Heart right ventricle (tissue), 16 donors: ENCODE measurements around the gene LASP1. TPM values are rescaled to one million over a fixed set of nuclear protein-coding genes. Genes with fewer than 3 reads are reported as not detected.

Experiments used
- ATAC-seq, 8 donors: fragments of 200-7000 bp; cut with Tn5 transposase; one replicate each; pipeline ENCODE4 v1.9.1; 2020; ENCODE audit warnings: mild to moderate bottlenecking in 8 of 8, moderate library complexity in 8 of 8, moderate number of reproducible peaks in 1 of 8
- DNase-seq, 2 donors: peaks; one replicate each; pipeline ENCODE4 v3.0.0-alpha.2; 2020
- H3K27ac ChIP-seq, 10 donors: fragments of 200-600 bp; sonication (generic) in 2 of 10; one replicate each; pipeline versions ENCODE4 v1.5.0 to v1.8.0; 2020 to 2022; ENCODE audit warnings: mild to moderate bottlenecking in 3 of 10
- H3K27me3 ChIP-seq, 7 donors: fragments of 200-600 bp; one replicate each; pipeline ENCODE4 v1.8.0; 2021 to 2022; ENCODE audit warnings: mild to moderate bottlenecking in 2 of 7
- H3K36me3 ChIP-seq, 9 donors: fragments of 200-600 bp; sonication (generic) in 1 of 9; one replicate each; pipeline versions ENCODE4 v1.5.0 to v1.8.0; 2020 to 2022; ENCODE audit warnings: mild to moderate bottlenecking in 2 of 9
- H3K4me1 ChIP-seq, 9 donors: fragments of 200-600 bp; sonication (generic) in 1 of 9; one replicate each; pipeline versions ENCODE4 v1.5.0 to v1.8.0; 2020 to 2022; ENCODE audit warnings: mild to moderate bottlenecking in 4 of 9
- H3K4me3 ChIP-seq, 10 donors: fragments of 200-600 bp; sonication (generic) in 2 of 10; one replicate each; pipeline versions ENCODE4 v1.5.0 to v1.8.0; 2020 to 2022; ENCODE audit warnings: mild to moderate bottlenecking in 7 of 10, moderate library complexity in 2 of 10
- H3K9me3 ChIP-seq, 11 donors: fragments of 200-600 bp in 10 of 11; sonication (generic) in 2 of 11; one replicate each; pipeline versions ENCODE4 v1.5.0 to v1.8.0; 2013 to 2022; ENCODE audit warnings: mild to moderate bottlenecking in 2 of 11, control low read depth in 1 of 11, moderate library complexity in 1 of 11
- WGBS, 2 donors: extraction: QIAGEN DNeasy Blood & Tissue Kit; methylation state at CpG; one replicate each; pipeline ENCODE4 v1.1.7; 2013; ENCODE audit warnings: inconsistent platforms in 1 of 2; 5-methylcytosine and 5-hydroxymethylcytosine counted together
- intact Hi-C, 10 donors: fragments of 100-400 bp; cut with DNase I; formaldehyde crosslinking; loops; one replicate each; pipeline versions ENCODE4 v1.11.1 to v1.14.2; 2022
- polyA plus RNA-seq, 2 donors: library from polyadenylated mRNA; stranded (reverse); fragments of 200-250 nt; gene quantifications; one replicate each; pipeline ENCODE4 v1.2.3, GENCODE V29; 2013
- total RNA-seq, 10 donors: library from RNA; stranded (reverse); fragmentation: NEBNext Ultra II Directional in 3 of 10; extraction: Animal tissue kit (Norgen Biotek cat#: 25700) in 3 of 10; gene quantifications; one replicate each; pipeline versions ENCODE4 v1.2.1 to v1.2.4, GENCODE V29; 2021 to 2023
- TF ChIP-seq, protein P1 (sequence below), 9 donors: fragments of 200-600 bp; sonication (generic) in 2 of 9; IDR thresholded peaks; one replicate each; pipeline versions ENCODE4 v1.5.0 to v1.8.0; 2021 to 2022; ENCODE audit warnings: antibody characterized with exemption in 9 of 9, mild to moderate bottlenecking in 5 of 9, moderate library complexity in 1 of 9
- donor health status: Arrhythmogenic right ventricular cardiomyopathy.
- donor health status: ischemic (EF 13 %, LVEDD 7.1; RV severe dilation, severe dysfunction).
- donor health status: healthy with polysubstance abuse.
- donor health status: DM: no; HTN: yes; CAD: no.
- donor health status: DM: no; HTN: no; CAD: no.
- donor health status: ischemic (EF 25% LVEDD 6.9; RV normal size, moderate dysfunction).
- donor health status: ischemic (EF 25% LVEDD 5.7; RV mildly dilated, moderate dysfunction).
- donor health status: healthy.
- donor health status: DM: yes; HTN: yes; CAD: no.
- donor health status: Ischemic cardiomyopathy.
- donor health status: ischemic (EF 35%, LVEDD 5.7; RV mildly dilated, moderate dysfunction).
- donor health status: nonischemic (EF 11% LVEDD 7.7; RV severe dilation, severe dysfunction).
- donor health status: DM: yes; HTN: yes; CAD: no.
- donor health status: PGD.
- donor health status: ischemic (EF 29% LVEDD 5.4; RV normal size, mild dysfunction).
- donor health status: nonischemic (EF 23%, LVEDD 6.1; RV moderate dilation, normal function).

The LASP1 gene
- total and polyA plus RNA-seq, 12 donors, result 19.5 to 56.9 (median 23.0) TPM

DNA sequence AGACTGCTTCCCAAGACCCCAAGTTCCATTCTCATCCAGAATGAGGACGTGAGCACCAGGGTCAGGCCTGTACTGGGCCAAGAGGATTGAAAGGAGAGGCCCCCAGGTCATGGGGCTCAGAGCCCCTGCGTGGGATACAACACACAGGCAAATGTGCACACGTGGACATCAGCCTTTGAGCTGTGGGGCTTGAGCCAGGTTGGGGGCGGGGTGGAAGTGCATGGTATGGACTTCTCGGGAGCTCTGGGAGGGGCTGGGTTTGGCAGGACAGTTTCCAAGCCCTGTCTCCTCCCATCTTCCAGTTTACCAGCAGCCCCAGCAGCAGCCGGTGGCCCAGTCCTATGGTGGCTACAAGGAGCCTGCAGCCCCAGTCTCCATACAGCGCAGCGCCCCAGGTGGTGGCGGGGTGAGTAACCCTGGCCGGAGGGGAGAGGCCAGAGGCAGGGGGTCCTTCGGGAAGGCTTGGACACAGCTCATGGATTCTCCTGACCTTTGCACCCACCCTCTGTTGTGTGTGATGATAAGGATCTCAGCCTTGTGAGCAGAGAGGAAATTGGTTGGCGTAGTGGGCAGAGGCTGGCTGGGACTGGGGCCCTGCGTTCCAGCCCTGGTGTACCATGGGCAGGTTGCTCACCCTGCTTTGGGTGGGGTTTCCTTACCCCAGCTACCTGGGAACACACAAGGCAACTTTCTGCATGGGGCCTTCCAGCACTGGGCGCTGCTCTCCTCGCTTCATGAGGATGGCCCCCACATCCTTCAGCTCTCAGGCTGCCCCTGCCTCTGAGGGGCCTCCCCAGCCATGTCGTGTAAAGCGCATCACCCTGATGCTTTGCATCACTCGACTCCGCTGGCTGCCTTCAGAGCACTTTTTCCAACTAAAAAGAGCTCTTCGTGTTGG is 45.1 kb downstream of the LASP1 start:
- DNase-seq (no peak), ATAC-seq (peak in 1 of 8 donors; percentile 1)
- intact Hi-C loops, result loop anchor here in 3 of 10 donors (5.0 to 10.0 kb wide), 2 partner anchors 43 to 80 kb away; partner anchors contain the start of gene LASP1 (in 2 of the 3)
- WGBS, 2 donors, result 81 to 87% methylated on average over 20 of the region's 20 CpGs
- TF ChIP-seq, protein P1, sequence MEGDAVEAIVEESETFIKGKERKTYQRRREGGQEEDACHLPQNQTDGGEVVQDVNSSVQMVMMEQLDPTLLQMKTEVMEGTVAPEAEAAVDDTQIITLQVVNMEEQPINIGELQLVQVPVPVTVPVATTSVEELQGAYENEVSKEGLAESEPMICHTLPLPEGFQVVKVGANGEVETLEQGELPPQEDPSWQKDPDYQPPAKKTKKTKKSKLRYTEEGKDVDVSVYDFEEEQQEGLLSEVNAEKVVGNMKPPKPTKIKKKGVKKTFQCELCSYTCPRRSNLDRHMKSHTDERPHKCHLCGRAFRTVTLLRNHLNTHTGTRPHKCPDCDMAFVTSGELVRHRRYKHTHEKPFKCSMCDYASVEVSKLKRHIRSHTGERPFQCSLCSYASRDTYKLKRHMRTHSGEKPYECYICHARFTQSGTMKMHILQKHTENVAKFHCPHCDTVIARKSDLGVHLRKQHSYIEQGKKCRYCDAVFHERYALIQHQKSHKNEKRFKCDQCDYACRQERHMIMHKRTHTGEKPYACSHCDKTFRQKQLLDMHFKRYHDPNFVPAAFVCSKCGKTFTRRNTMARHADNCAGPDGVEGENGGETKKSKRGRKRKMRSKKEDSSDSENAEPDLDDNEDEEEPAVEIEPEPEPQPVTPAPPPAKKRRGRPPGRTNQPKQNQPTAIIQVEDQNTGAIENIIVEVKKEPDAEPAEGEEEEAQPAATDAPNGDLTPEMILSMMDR (IDR thresholded peaks at IDR 0.05), result no peak
- Histone ChIP-seq H3K4me3 (no peak overlapping the region), H3K27ac (peak overlapping the region in 2 of 10 donors; percentile 2 to 26), H3K4me1 (peaks cover 14 to 64% (median 32%) of the 10 kb centered on the region in 9 donors), H3K9me3 (no peaks in the 10 kb centered on the region), H3K36me3 (peaks cover 0 to 97% (median 42%) of the 10 kb centered on the region in 9 donors), H3K27me3 (no peaks in the 10 kb centered on the region)

DNA sequence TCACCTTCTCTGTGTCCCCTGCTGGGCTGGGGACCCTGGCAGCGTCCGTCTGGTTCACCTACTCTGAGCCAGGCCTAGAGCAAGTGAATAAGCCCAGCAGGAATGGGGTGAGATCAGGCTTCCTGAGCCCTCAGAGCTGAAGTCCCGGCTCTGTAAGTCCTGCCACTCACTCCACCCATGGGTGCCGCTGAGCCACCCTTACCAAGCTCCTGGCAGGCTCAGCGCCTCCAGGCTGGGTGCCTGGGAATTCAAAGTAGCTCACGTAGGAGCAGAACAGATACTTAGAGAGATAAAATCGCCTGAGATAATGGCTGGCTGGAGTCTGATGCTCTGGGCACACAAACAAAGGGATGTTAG is 45.8 kb downstream of the LASP1 start:
- Histone ChIP-seq H3K27me3 (no peaks in the 10 kb centered on the region), H3K9me3 (no peaks in the 10 kb centered on the region), H3K27ac (peak overlapping the region in 2 of 10 donors; percentile 2 to 26), H3K4me3 (no peak overlapping the region), H3K36me3 (peaks cover 0 to 98% (median 42%) of the 10 kb centered on the region in 9 donors), H3K4me1 (peaks cover 19 to 67% (median 38%) of the 10 kb centered on the region in 9 donors)
- WGBS, 2 donors, result 92% methylated on average over 7 of the region's 7 CpGs
- DNase-seq (no peak), ATAC-seq (no peak)
- TF ChIP-seq, protein P1 (IDR thresholded peaks at IDR 0.05), result no peak
- intact Hi-C loops, result loop anchor here in 1 of 10 donors (10.0 kb wide), 1 partner anchor 81 kb away; no protein-coding TSS in a partner anchor

DNA sequence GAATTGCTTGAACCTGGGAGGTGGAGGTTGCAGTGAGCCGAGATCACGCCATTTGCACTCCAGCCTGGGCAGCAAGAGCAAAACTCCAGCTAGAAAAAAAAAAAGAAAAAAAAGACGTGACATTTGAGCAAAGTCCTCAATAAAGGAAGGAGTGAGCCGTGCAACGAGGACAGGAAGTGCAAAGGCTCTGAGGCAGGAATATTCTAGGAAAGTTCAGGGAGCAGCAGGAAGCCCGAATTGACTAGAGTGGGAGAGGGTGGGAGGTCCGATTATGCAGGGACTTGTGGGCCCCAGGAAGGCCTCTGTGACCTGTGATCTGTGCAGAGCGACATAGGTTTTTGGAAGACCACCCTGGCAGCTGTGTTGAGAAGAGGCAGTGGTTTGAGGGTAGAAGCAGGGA is 46.9 kb downstream of the LASP1 start:
- 72 to 77% methylated on average over 8 of the region's 8 CpGs for WGBS, 2 donors
- no peaks in the 10 kb centered on the region for H3K27me3 ChIP-seq
- H3K9me3 ChIP-seq, result no peaks in the 10 kb centered on the region
- DNase-seq (no peak), ATAC-seq (no peak)
- peaks cover 0 to 95% (median 42%) of the 10 kb centered on the region in 9 donors for H3K36me3 ChIP-seq
- no peak overlapping the region for H3K27ac ChIP-seq
- intact Hi-C loops, result loop anchor here in 1 of 10 donors (10.0 kb wide), 1 partner anchor 82 kb away; no protein-coding TSS in a partner anchor
- TF ChIP-seq, protein P1 (IDR thresholded peaks at IDR 0.05), result no peak
- peaks cover 19 to 69% (median 39%) of the 10 kb centered on the region in 9 donors for H3K4me1 ChIP-seq
- H3K4me3 ChIP-seq, result no peak overlapping the region

DNA sequence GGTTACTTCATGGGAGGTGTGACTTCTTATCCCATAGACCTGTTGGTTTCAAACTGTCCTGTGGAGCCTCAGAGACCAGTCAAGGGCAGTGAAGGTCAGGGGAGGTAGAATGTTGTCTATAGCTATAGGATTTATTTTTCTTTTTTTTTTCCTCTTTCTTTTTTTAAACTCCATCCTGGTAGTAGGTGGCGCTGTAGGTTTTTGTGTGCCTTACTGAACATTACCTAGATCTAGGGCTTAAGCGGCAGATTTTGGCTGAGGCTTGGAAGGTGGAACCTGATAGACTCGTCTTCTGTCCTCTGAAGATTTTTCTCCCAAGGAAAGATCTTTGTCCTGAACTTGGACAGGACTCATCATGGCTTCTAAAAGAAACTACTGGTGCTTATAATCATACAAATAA is 47.4 kb downstream of the LASP1 start:
- TF ChIP-seq, protein P1 (IDR thresholded peaks at IDR 0.05), result no peak
- peaks cover 16 to 69% (median 39%) of the 10 kb centered on the region in 9 donors for H3K4me1 ChIP-seq
- DNase-seq, result no peak
- intact Hi-C loops, result loop anchor here in 1 of 10 donors (10.0 kb wide), 1 partner anchor 82 kb away; no protein-coding TSS in a partner anchor
- WGBS, 2 donors, result 95 to 97% methylated on average over 3 of the region's 3 CpGs
- no peak overlapping the region for H3K4me3 ChIP-seq
- H3K9me3 ChIP-seq, result no peaks in the 10 kb centered on the region
- ATAC-seq, result no peak
- no peak overlapping the region for H3K27ac ChIP-seq
- H3K36me3 ChIP-seq, result peaks cover 0 to 91% (median 42%) of the 10 kb centered on the region in 9 donors
- no peaks in the 10 kb centered on the region for H3K27me3 ChIP-seq
